H9 (cell line): Measurements from ENCODE around the gene MYOD1. TPM values are rescaled to one million over a fixed set of nuclear protein-coding genes. Genes with fewer than 3 reads are reported as not detected.

Experiments
- DNase-seq: peaks from one replicate; pipeline ENCODE4 v3.0.0-alpha.2; 2017
- H2AFZ ChIP-seq: one replicate; pipeline ENCODE4 v1.6.1; 2013; ENCODE audit warnings: mild to moderate bottlenecking, low read length, control low read depth, moderate library complexity
- H2AK5ac ChIP-seq: 2 replicates; pipeline ENCODE4 v1.6.1; 2013; ENCODE audit warnings: low read length, control low read depth, mixed read lengths; ENCODE audit not compliant: insufficient read length
- H2BK120ac ChIP-seq: one replicate; pipeline ENCODE4 v1.6.1; 2013; ENCODE audit warnings: low read depth, mild to moderate bottlenecking, low read length, control low read depth, inconsistent platforms; ENCODE audit not compliant: poor library complexity, severe bottlenecking
- H2BK12ac ChIP-seq: 2 replicates; pipeline ENCODE4 v1.6.1; 2013; ENCODE audit warnings: low read length, control low read depth, mixed read lengths, low read depth; ENCODE audit not compliant: insufficient read length
- H2BK15ac ChIP-seq: 2 replicates; pipeline ENCODE4 v1.6.1; 2013; ENCODE audit warnings: low read depth, low read length, control low read depth
- H2BK20ac ChIP-seq: one replicate; pipeline ENCODE4 v1.6.1; 2013; ENCODE audit warnings: low read depth, mild to moderate bottlenecking, low read length, control low read depth, inconsistent platforms; ENCODE audit not compliant: poor library complexity, severe bottlenecking
- H2BK5ac ChIP-seq: 2 replicates; pipeline ENCODE4 v1.6.1; 2013; ENCODE audit warnings: low read length, control low read depth, mixed read lengths; ENCODE audit not compliant: insufficient read length
- H3K14ac ChIP-seq: 2 replicates; pipeline ENCODE4 v1.6.1; 2013; ENCODE audit warnings: low read length, control low read depth; ENCODE audit not compliant: insufficient read depth
- H3K18ac ChIP-seq: 2 replicates; pipeline ENCODE4 v1.6.1; 2013; ENCODE audit warnings: low read depth, mild to moderate bottlenecking, mixed read lengths, low read length, control low read depth; ENCODE audit not compliant: insufficient read length
- H3K23ac ChIP-seq: 2 replicates; pipeline ENCODE4 v1.6.1; 2013; ENCODE audit warnings: low read length, control low read depth, mixed read lengths, low read depth; ENCODE audit not compliant: insufficient read length
- H3K23me2 ChIP-seq: 2 replicates; pipeline ENCODE4 v1.6.1; 2013; ENCODE audit warnings: low read depth, mild to moderate bottlenecking, mixed read lengths, low read length, control low read depth; ENCODE audit not compliant: insufficient read length, poor library complexity, severe bottlenecking
- H3K27ac ChIP-seq: 2 replicates; pipeline ENCODE4 v1.5.1; 2013; ENCODE audit warnings: low read length, control low read depth, mixed read lengths, low read depth; ENCODE audit not compliant: insufficient read length
- H3K27me3 ChIP-seq: 2 replicates; pipeline ENCODE4 v1.6.1; 2013; ENCODE audit warnings: low read length, control low read depth, inconsistent platforms; ENCODE audit not compliant: insufficient read depth
- H3K4ac ChIP-seq: 2 replicates; pipeline ENCODE4 v1.6.1; 2013; ENCODE audit warnings: low read depth, mild to moderate bottlenecking, control low read depth, inconsistent platforms, low read length, moderate library complexity
- H3K4me1 ChIP-seq: 2 replicates; pipeline ENCODE4 v1.6.1; 2013; ENCODE audit warnings: low read length, control low read depth, inconsistent platforms; ENCODE audit not compliant: insufficient read depth
- H3K4me2 ChIP-seq: 2 replicates; pipeline ENCODE4 v1.6.1; 2013; ENCODE audit warnings: low read length, control low read depth, mixed read lengths; ENCODE audit not compliant: insufficient read length, insufficient read depth
- H3K56ac ChIP-seq: 2 replicates; pipeline ENCODE4 v1.6.1; 2013; ENCODE audit warnings: low read depth, mild to moderate bottlenecking, mixed read lengths, low read length, control low read depth; ENCODE audit not compliant: insufficient read length
- H3K79me1 ChIP-seq: 2 replicates; pipeline ENCODE4 v1.6.1; 2013; ENCODE audit warnings: low read depth, mild to moderate bottlenecking, moderate library complexity, low read length, control low read depth, inconsistent platforms; ENCODE audit not compliant: insufficient read depth, poor library complexity, severe bottlenecking
- H3K79me2 ChIP-seq: 2 replicates; pipeline ENCODE4 v1.6.1; 2013; ENCODE audit warnings: low read length, control low read depth, inconsistent platforms; ENCODE audit not compliant: insufficient read depth
- H3K9ac ChIP-seq: 2 replicates; pipeline ENCODE4 v1.6.1; 2013; ENCODE audit warnings: low read length, control low read depth, mixed read lengths; ENCODE audit not compliant: insufficient read length; ENCODE audit errors: extremely low read depth
- H3K9me3 ChIP-seq: one replicate; pipeline ENCODE4 v1.6.1; 2013; ENCODE audit warnings: low read depth, low read length, inconsistent platforms; ENCODE audit not compliant: control insufficient read depth
- H3T11ph ChIP-seq: one replicate; pipeline ENCODE4 v1.6.1; 2013; ENCODE audit warnings: mild to moderate bottlenecking, low read length, control low read depth, inconsistent platforms
- H4K20me1 ChIP-seq: one replicate; pipeline ENCODE4 v1.6.1; 2013; ENCODE audit not compliant: control insufficient read depth, insufficient read length, insufficient read depth
- H4K5ac ChIP-seq: 2 replicates; pipeline ENCODE4 v1.6.1; 2013; ENCODE audit warnings: low read depth, mild to moderate bottlenecking, mixed read lengths, low read length, control low read depth; ENCODE audit not compliant: insufficient read length
- H4K8ac ChIP-seq: replicated peaks from 2 replicates; pipeline ENCODE4 v1.6.1; 2013; ENCODE audit warnings: low read length, control low read depth, mixed read lengths, low read depth; ENCODE audit not compliant: insufficient read length
- H4K91ac ChIP-seq: 2 replicates; pipeline ENCODE4 v1.6.1; 2013; ENCODE audit warnings: low read depth, mild to moderate bottlenecking, moderate library complexity, mixed read lengths, low read length, control low read depth; ENCODE audit not compliant: insufficient read length
- H3K27ac Mint-ChIP-seq, 3 experiments: 2 replicates in 2 of 3; 3 replicates in 1 of 3; pipeline ENCODE4 v1.8.0; 2020 to 2021; ENCODE audit warnings: mixed read lengths in 3 of 3, mild to moderate bottlenecking in 1 of 3, moderate library complexity in 1 of 3
- H3K27me3 Mint-ChIP-seq: 2 replicates; pipeline ENCODE4 v1.8.0; 2021; ENCODE audit warnings: low read depth, mild to moderate bottlenecking, moderate library complexity, mixed read lengths
- H3K36me3 Mint-ChIP-seq, 3 experiments: 2 replicates in 2 of 3; 3 replicates in 1 of 3; pipeline ENCODE4 v1.8.0; 2020 to 2021; ENCODE audit warnings: low read depth in 3 of 3, mixed read lengths in 3 of 3; ENCODE audit not compliant: insufficient read depth in 1 of 3
- H3K4me1 Mint-ChIP-seq, 2 experiments: 2 replicates each; pipeline ENCODE4 v1.8.0; 2020; ENCODE audit warnings: mixed read lengths in 2 of 2
- H3K4me3 Mint-ChIP-seq, 2 experiments: 2 replicates in 1 of 2; 3 replicates in 1 of 2; pipeline ENCODE4 v1.8.0; 2020 to 2021; ENCODE audit warnings: mild to moderate bottlenecking in 2 of 2, mixed read lengths in 2 of 2, moderate library complexity in 1 of 2
- H3K9me3 Mint-ChIP-seq, 2 experiments: 2 replicates in 1 of 2; 3 replicates in 1 of 2; pipeline ENCODE4 v1.8.0; 2020; ENCODE audit warnings: mild to moderate bottlenecking in 2 of 2, mixed read lengths in 2 of 2, moderate library complexity in 1 of 2
- CTCF ChIP-seq: fragments of 200-600 bp; sonication (generic); conservative IDR thresholded peaks from 3 replicates; pipeline ENCODE4 v1.8.0; 2021; ENCODE audit warnings: antibody characterized with exemption, mild to moderate bottlenecking
- WGBS: extraction: QIAGEN DNeasy Blood & Tissue Kit; methylation state at CpG from one replicate; pipeline ENCODE4 v1.1.7; 2013; ENCODE audit warnings: missing lambda C conversion rate, low lambda C conversion rate, mixed read lengths; ENCODE audit not compliant: insufficient read length; ENCODE audit errors: extremely low coverage; 5-methylcytosine and 5-hydroxymethylcytosine counted together
- total RNA-seq: library from RNA; stranded (reverse); gene quantifications from 2 replicates; pipeline ENCODE4 v1.2.1, GENCODE V29; 2021

The MYOD1 gene
- total RNA-seq, 1 experiment from 2014 or later = not detected

GRCh38 chr11:17769218-17769617, 49.8 kb downstream of the MYOD1 start:
- Histone ChIP-seq H4K5ac (no peak overlapping the region), H2AFZ (no peak overlapping the region), H3K9ac (no peak overlapping the region), H4K20me1 (no peaks in the 10 kb centered on the region), H2BK20ac (no peak overlapping the region), H3K79me2 (no peaks in the 10 kb centered on the region), H3K14ac (no peak overlapping the region), H3K4ac (no peak overlapping the region), H2BK15ac (no peak overlapping the region), H2AK5ac (no peak overlapping the region), H3K4me1 (no peaks in the 10 kb centered on the region), H4K8ac (no peak overlapping the region), H3K27me3 (no peaks in the 10 kb centered on the region), H3K23me2 (no peaks in the 10 kb centered on the region), H3K56ac (no peak overlapping the region), H3K79me1 (no peaks in the 10 kb centered on the region), H3K4me2 (no peak overlapping the region), H3T11ph (no peak overlapping the region), H4K91ac (no peak overlapping the region), H3K23ac (no peak overlapping the region), H3K18ac (no peak overlapping the region), H3K27ac (no peak overlapping the region), H2BK120ac (no peak overlapping the region), H3K9me3 (no peaks in the 10 kb centered on the region), H2BK12ac (no peak overlapping the region), H2BK5ac (no peak overlapping the region)
- H3K36me3 Mint-ChIP-seq = no peaks in the 10 kb centered on the region
- H3K4me3 Mint-ChIP-seq = no peak overlapping the region
- H3K27me3 Mint-ChIP-seq = no peaks in the 10 kb centered on the region; the same call in 1 of the 2 replicates
- DNase-seq = no peak
- H3K27ac Mint-ChIP-seq = no peak overlapping the region; a peak in 1 of 7 replicates
- H3K9me3 Mint-ChIP-seq = no peaks in the 10 kb centered on the region; a peak in 1 of 5 replicates
- H3K4me1 Mint-ChIP-seq = peaks cover 4 to 14% of the 10 kb centered on the region in 2 experiments; a peak in 3 of 4 replicates
- WGBS = no CpG with 5 or more reads among the region's 1 CpG
- no peak for TF ChIP-seq CTCF
